ENCODE measurements around the gene EBPL. TPM values are rescaled to one million over a fixed set of nuclear protein-coding genes. Genes with fewer than 3 reads are reported as not detected.

The EBPL gene
- total and polyA plus RNA-seq, 2 donors from 2014 or later, result 31.4 to 36.8 TPM

- Histone ChIP-seq H3K9me3 (ENCODE audit: control insufficient read depth in 2 of 3, insufficient read depth in 1 of 3, low read length in 3 of 3) (no peaks in the 10 kb centered on the region), H3K27me3 (ENCODE audit: control insufficient read depth, insufficient read depth, low read length) (no peaks in the 10 kb centered on the region), H3K27ac (ENCODE audit: low read depth in 2 of 2, low read length in 2 of 2) (no peak overlapping the region), H3K9ac (ENCODE audit: low read length in 3 of 3) (no peak overlapping the region), H3K4me1 (ENCODE audit: control insufficient read depth in 2 of 3, insufficient read depth in 2 of 3, low read depth in 1 of 3, low read length in 3 of 3) (peaks cover 0 to 2% (median 0%) of the 10 kb centered on the region in 3 donors), H3K4me3 (ENCODE audit: low read length in 3 of 3) (no peak overlapping the region), H3K36me3 (ENCODE audit: control insufficient read depth in 2 of 3, insufficient read depth in 3 of 3, low read length in 3 of 3) (no peaks in the 10 kb centered on the region)
- intact Hi-C loops (cut with DNase I), result no loop called here
- DNase-seq, result no peak
- no peak for TF ChIP-seq CTCF (IDR thresholded peaks at IDR 0.05; ENCODE audit: borderline replicate concordance, extremely low read depth, insufficient read depth)
- FAIRE-seq, result no peak
These were observed 52.6 kb downstream of the EBPL start for GRCh38 chr13:49638744-49639072.

GRCh38 chr13:49638030-49638743 lies 53.1 kb downstream of the EBPL start:
- H3K4me3 ChIP-seq (ENCODE audit: low read length in 3 of 3), result no peak overlapping the region
- DNase-seq (no peak), FAIRE-seq (no peak)
- TF ChIP-seq CTCF (IDR thresholded peaks at IDR 0.05; ENCODE audit: borderline replicate concordance, extremely low read depth, insufficient read depth), result no peak
- peaks cover 0 to 2% (median 0%) of the 10 kb centered on the region in 3 donors for H3K4me1 ChIP-seq (ENCODE audit: control insufficient read depth in 2 of 3, insufficient read depth in 2 of 3, low read depth in 1 of 3, low read length in 3 of 3)
- no peak overlapping the region for H3K9ac ChIP-seq (ENCODE audit: low read length in 3 of 3)
- H3K27me3 ChIP-seq (ENCODE audit: control insufficient read depth, insufficient read depth, low read length), result no peaks in the 10 kb centered on the region
- intact Hi-C loops (cut with DNase I), result no loop called here
- H3K9me3 ChIP-seq (ENCODE audit: control insufficient read depth in 2 of 3, insufficient read depth in 1 of 3, low read length in 3 of 3), result no peaks in the 10 kb centered on the region
- no peak overlapping the region for H3K27ac ChIP-seq (ENCODE audit: low read depth in 2 of 2, low read length in 2 of 2)
- H3K36me3 ChIP-seq (ENCODE audit: control insufficient read depth in 2 of 3, insufficient read depth in 3 of 3, low read length in 3 of 3), result no peaks in the 10 kb centered on the region

GRCh38 chr13:49636705-49637104 lies 54.6 kb downstream of the EBPL start:
- FAIRE-seq (no peak), DNase-seq (no peak)
- no peaks in the 10 kb centered on the region for H3K9me3 ChIP-seq (ENCODE audit: control insufficient read depth in 2 of 3, insufficient read depth in 1 of 3, low read length in 3 of 3)
- intact Hi-C loops (cut with DNase I), result no loop called here
- H3K4me3 ChIP-seq (ENCODE audit: low read length in 3 of 3), result no peak overlapping the region
- peaks cover 0 to 2% (median 0%) of the 10 kb centered on the region in 3 donors for H3K4me1 ChIP-seq (ENCODE audit: control insufficient read depth in 2 of 3, insufficient read depth in 2 of 3, low read depth in 1 of 3, low read length in 3 of 3)
- H3K36me3 ChIP-seq (ENCODE audit: control insufficient read depth in 2 of 3, insufficient read depth in 3 of 3, low read length in 3 of 3), result no peaks in the 10 kb centered on the region
- H3K27me3 ChIP-seq (ENCODE audit: control insufficient read depth, insufficient read depth, low read length), result no peaks in the 10 kb centered on the region
- H3K27ac ChIP-seq (ENCODE audit: low read depth in 2 of 2, low read length in 2 of 2), result no peak overlapping the region
- no peak for TF ChIP-seq CTCF (IDR thresholded peaks at IDR 0.05; ENCODE audit: borderline replicate concordance, extremely low read depth, insufficient read depth)
- H3K9ac ChIP-seq (ENCODE audit: low read length in 3 of 3), result no peak overlapping the region

All from kidney (tissue), 14 donors.